Measurements from ENCODE around the gene WDFY2.
"Not testable (repeated sequence)": the region's sequence is repeated elsewhere in the genome, so short reads cannot be mapped to it uniquely, and the experiment has no call there.

The WDFY2 gene

DNA sequence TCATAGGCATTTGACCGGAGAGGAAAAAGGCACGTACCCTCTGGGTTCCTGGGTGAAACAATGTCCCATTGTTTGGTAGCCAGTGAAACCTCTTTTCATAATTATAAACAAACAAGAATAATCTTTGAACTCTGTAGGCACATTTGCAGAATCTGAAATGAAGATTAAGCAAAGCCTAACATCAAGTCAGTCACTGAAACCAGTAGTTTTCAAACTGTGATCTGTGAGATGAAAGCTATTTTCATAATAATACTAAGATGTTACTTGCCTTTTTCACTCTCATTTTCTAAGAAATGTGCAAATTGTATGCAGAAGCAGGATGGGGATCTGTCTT lies 105.4 kb downstream of the WDFY2 start:
- in situ Hi-C loops (cut with HindIII; ENCODE audit: low sequenced_read_pairs), result no loop called here
- no peak for DNase-seq (ENCODE audit: low read depth, low spot score)
- no peak for TF ChIP-seq CTCF (IDR thresholded peaks at IDR 0.05; ENCODE audit: low read depth, low read length)
- no peak overlapping the region for H3K4me3 ChIP-seq (ENCODE audit: low read depth, low read length)

DNA sequence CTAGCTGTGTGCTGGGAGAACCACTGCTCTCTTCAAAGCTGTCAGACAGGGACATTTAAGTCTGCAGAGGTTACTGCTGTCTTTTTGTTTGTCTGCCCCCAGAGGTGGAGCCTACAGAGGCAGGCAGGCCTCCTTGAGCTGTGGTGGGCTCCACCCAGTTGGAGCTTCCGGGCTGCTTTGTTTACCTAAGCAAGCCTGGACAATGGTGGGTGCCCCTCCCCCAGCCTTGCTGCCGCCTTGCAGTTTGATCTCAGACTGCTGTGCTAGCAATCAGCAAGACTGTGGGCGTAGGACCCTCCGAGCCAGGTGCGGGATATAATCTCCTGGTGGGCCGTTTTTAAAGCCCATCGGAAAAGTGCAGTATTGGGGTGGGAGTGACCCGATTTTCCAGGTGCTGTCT lies 111.4 kb downstream of the WDFY2 start:
- in situ Hi-C loops (cut with HindIII; ENCODE audit: low sequenced_read_pairs); H3K4me3 ChIP-seq (ENCODE audit: low read depth, low read length); DNase-seq (ENCODE audit: low read depth, low spot score): not testable (repeated sequence)

DNA sequence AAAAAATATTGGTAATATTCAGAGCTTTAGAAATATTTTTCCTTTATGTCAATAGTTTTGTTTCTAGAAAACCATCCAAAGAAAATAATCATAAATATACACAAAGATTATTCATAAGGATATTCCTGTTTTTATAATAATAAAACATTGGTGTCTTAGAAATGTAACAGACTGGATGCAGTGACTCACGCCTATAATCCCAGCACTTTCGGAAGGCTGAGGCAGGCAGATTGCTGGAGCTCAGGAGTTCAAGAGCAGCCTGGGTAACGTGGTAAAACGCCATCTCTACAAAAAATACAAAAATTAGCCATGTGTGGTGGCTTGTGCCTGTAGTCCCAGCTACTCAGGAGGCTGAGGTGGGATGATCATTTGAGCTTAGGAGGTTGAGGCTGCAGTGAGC lies 112.9 kb downstream of the WDFY2 start:
- no peak for TF ChIP-seq CTCF (IDR thresholded peaks at IDR 0.05; ENCODE audit: low read depth, low read length)
- H3K4me3 ChIP-seq (ENCODE audit: low read depth, low read length), result no peak overlapping the region
- DNase-seq (ENCODE audit: low read depth, low spot score), result no peak
- in situ Hi-C loops (cut with HindIII; ENCODE audit: low sequenced_read_pairs), result no loop called here

GRCh38 chr13:51697855-51698254 lies 113.6 kb downstream of the WDFY2 start:
- DNase-seq (ENCODE audit: low read depth, low spot score), result no peak
- no peak for TF ChIP-seq CTCF (IDR thresholded peaks at IDR 0.05; ENCODE audit: low read depth, low read length)
- no peak overlapping the region for H3K4me3 ChIP-seq (ENCODE audit: low read depth, low read length)
- in situ Hi-C loops (cut with HindIII; ENCODE audit: low sequenced_read_pairs), result no loop called here

DNA sequence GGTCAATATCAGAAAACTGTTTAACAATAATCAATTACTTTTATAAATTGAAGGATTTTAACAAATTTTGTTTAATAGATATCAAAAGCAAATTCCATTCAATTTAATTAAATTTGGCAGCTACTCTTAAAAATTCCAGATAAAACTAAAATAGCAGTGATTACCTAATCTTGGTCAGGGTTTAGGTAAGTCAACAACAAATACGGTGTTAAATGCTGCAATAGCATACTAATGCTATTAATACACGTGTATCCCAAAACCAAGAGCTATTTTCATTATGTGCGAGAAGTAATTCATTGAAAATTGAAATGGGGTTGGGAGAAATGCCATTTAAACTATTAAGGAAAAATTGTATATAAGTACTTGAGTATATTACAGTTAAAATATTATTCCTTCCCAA lies 114.1 kb downstream of the WDFY2 start:
- no peak for DNase-seq (ENCODE audit: low read depth, low spot score)
- in situ Hi-C loops (cut with HindIII; ENCODE audit: low sequenced_read_pairs), result no loop called here
- no peak overlapping the region for H3K4me3 ChIP-seq (ENCODE audit: low read depth, low read length)
- TF ChIP-seq CTCF (IDR thresholded peaks at IDR 0.05; ENCODE audit: low read depth, low read length), result no peak

- in situ Hi-C loops (cut with HindIII; ENCODE audit: low sequenced_read_pairs), result no loop called here
- TF ChIP-seq CTCF (IDR thresholded peaks at IDR 0.05; ENCODE audit: low read depth, low read length), result no peak
- no peak overlapping the region for H3K4me3 ChIP-seq (ENCODE audit: low read depth, low read length)
- DNase-seq (ENCODE audit: low read depth, low spot score), result no peak
These were observed 120.4 kb downstream of the WDFY2 start for GRCh38 chr13:51704399-51705313.

DNA sequence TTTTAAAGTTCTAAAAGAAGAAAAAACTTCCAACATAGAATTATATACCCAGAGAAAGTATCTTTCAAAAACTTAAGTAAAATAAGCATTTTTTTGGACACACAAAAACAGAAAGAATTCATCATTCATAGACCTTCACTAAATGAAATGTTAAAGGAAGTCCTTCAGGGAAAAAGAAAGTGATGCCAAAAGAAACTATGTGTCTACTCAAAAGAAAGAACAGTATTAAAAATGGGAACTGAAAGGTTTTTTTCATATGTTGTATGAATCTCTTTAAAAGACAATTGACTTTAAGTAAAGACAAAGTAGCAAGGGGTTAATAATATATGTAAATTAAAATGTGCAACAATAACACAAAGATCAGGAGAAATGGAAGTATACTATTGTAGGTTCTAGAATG lies 123.2 kb downstream of the WDFY2 start:
- no peak for TF ChIP-seq CTCF (IDR thresholded peaks at IDR 0.05; ENCODE audit: low read depth, low read length)
- no peak for DNase-seq (ENCODE audit: low read depth, low spot score)
- no peak overlapping the region for H3K4me3 ChIP-seq (ENCODE audit: low read depth, low read length)
- in situ Hi-C loops (cut with HindIII; ENCODE audit: low sequenced_read_pairs), result no loop called here
